ENCODE measurements around the gene TPCN2.
"Not testable (repeated sequence)": the region's sequence is repeated elsewhere in the genome, so short reads cannot be mapped to it uniquely, and the experiment has no call there.

The TPCN2 gene

DNA sequence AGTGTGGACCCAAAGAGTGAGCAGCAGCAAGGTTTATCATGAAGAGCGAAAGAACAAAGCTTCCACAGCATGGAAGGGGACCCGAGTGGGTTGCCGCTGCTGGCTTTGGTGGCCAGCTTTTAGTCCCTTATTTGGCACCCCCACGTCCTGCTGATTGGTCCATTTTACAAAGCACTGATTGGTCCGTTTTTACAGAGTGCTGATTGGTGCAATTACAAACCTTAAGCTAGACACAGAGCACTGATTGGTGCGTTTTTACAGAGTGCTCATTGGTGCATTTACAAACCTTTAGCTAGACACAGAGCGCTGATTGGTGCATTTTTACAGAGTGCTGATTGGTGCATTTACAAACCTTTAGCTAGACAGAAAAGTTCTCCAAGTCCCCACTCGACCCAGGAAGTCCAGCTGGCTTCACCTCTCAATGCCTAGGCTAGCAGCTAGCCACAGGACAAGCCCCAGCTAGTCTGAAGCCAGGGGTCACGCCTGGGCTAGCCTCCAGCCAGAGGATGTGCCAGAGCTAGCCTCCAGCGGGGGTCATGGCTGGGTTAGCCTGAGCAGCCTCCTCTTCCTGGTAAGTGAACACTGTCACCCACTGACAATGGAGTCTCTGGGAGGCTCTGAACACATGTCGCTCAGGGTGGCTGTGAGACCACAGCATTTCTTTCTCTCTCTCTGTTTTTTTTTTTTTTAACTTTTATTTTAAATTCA, 100.8 kb downstream of the TPCN2 start:
- DNase-seq (ENCODE audit: low read depth in 2 of 2): not testable (repeated sequence)

DNA sequence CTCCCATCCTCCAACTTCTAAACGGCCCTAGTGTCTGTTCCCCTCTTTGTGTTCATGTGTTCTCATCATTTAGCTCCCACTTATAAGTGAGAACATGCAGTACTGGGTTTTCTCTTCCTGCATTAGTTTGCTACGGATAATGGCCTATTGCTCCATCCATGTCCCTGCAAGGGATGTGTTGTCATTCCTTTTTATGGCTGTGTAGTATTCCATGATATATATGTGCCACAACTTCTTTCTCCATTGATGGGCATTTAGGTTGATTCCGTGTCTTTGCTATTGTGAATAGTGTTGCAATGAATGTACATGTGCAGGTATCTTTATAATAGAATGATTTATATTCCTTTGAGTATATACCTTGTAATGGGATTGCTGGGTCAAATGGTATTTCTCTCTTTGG, 101.4 kb downstream of the TPCN2 start:
- no peak for DNase-seq (ENCODE audit: low read depth in 2 of 2)

- no peak for DNase-seq (ENCODE audit: low read depth in 2 of 2)
These were observed 103.1 kb downstream of the TPCN2 start for GRCh38 chr11:69151836-69152235.

- DNase-seq (ENCODE audit: low read depth in 2 of 2): no peak
These were observed 104.1 kb downstream of the TPCN2 start for GRCh38 chr11:69152733-69153421.

DNA sequence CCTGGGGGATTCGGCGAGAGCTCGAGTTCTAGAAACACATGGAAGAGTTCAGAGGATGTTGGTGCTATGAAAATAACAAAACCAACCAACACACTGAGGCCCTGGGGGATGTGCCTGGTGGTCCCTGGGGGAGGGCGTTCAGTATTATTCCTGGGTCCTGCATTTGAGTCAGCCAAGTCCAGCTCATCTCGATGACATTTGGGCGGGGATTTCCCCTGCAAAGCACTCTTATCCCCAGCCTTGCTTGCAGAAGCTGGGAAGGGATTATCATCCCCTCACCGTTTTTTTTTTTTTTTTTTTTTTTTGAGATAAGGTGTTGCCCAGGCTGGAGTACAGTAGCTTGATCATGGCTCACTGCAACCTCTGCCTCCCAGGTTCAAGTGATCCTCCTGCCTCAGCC, 104.9 kb downstream of the TPCN2 start:
- DNase-seq (ENCODE audit: low read depth in 2 of 2): no peak

- DNase-seq (ENCODE audit: low read depth in 2 of 2): no peak
These were observed 105.6 kb downstream of the TPCN2 start for GRCh38 chr11:69154211-69154913.

GRCh38 chr11:69154938-69155301, 106.2 kb downstream of the TPCN2 start:
- DNase-seq (ENCODE audit: low read depth in 2 of 2): no peak

DNA sequence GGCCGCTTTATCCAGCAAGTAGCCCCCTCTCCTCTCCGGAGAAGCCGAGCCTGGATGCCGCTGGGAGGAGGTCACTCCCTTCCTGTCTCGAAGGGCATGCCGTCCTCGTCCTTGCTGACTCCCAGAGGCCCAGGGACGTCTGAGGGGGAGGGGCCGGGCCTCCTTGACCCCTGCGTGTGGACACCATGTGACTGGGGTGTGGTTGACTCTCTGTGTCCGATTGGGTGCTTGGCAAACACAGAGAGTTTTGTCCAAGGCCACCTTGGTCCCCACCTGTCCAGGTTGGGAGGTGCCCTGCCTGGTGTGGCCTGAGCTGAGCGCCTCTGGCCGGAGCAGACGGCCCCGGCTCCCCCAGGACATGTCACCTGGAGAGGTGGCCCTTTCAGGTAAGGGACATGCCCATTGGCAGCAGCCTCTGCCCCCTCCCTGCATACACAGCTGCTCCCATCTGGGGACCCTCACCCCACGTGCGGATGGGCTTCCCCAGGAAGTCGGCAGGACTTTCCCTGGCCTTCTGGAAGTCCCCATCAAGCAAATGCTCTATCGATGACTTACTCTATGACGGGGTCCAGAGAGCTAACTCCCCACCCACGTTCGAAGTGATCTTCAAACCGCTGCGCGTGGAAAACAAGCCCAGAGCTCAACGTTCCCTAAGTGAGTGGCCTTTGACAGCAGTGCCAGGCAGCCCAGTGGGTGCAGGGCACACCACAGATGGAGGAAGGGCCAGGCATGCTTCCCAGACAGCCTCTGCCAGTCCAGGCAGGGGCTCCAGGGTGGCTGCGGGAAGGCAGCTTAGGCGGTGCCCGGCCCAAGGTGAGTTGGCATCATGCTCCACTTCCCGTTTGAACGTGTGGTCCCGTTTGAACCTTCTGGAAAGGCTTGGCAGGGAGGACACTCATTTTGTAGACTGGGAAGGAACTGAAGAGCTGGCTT, 106.8 kb downstream of the TPCN2 start, which contains the start of gene SMIM38:
Gene SMIM38, plus strand, starts transcription at position 634 of the 933 bp plus-strand sequence. CDS start 1,912 bp downstream, outside the sequence.
- no peak for DNase-seq (ENCODE audit: low read depth in 2 of 2)

DNA sequence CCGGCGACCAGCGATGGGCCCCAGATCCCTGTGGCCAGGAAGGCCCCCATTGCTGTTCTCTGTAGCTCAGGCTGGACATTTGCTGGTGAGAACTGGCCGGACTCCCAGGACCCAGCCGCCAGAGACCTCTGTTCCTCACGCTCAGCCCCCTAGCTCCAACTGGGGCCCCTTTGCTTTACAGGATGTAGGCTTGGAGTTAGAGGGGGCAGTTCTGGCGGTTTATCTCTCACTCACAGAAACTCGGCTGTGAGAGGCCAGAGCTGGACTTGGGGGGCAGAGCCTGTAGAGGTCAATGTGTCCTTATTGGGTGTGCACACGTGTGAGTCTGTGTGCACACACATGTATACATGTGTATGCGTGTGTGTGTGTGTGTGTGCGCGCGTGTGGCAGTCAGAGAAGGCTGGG, 107.5 kb downstream of the TPCN2 start:
- no peak for DNase-seq (ENCODE audit: low read depth in 2 of 2)

- DNase-seq (ENCODE audit: low read depth in 2 of 2): no peak
These were observed 108.0 kb downstream of the TPCN2 start for GRCh38 chr11:69156673-69157155.

GRCh38 chr11:69157156-69157821, 108.6 kb downstream of the TPCN2 start:
- no peak for DNase-seq (ENCODE audit: low read depth in 2 of 2)

DNA sequence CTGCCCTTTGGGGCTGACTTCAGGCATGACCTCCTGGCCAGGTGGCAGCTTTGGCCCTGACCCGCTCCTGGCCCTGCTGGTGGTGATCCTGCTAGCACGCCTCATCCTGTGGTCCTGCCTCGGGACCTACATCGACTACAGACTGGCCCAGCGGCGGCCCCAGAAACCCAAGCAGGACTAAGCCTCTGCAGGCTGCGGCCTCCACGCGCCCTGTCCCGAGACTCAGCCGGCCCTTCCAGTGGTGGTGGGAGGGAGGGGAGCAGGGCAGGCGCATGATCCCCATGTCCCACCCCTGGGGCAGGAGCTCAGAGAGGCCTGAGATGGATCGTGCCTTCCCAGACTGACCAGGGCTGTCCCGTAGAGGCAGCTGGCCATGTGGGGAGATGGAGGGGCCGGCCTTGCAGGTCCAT, 109.1 kb downstream of the TPCN2 start:
- DNase-seq (ENCODE audit: low read depth in 2 of 2): no peak

DNA sequence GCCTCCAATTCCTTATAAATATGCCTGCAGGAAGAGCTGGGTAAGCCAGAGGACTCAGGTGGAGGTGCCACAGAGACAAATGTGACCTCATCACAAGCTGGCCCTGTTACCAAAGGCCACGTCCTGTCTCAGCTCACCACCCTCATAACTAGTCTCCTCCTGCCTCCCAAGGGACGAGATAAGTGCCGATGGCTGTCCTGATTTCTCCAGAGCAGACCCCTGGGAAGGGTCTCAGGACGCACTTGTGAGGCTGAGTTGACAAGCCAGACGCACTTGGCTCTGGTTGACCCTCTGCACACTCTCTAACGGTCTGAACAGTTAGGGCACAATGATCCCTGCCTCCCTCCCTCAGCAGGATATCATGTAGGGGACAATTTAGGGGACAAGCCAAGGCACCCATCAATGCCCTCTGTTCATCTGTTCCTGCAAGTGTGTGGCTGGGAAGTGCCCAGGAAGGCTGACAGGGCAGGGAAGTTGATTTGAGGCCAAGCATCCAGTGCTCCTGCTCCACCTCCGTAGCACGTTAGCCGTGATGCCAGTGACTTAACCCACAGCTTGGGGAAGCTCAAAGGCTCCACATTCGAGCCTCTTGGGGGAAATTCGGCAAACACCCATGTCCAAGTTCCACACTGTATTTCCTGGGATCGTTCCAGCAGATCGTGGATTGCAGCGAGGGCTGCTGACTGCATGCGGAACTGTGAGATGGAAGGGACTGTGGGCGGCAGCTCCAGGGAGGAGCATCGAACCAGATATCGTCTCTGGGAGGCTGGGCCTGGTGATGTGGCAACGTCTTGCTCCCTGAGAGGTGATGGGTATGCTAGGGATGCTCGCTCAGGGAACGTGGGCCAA, 109.8 kb downstream of the TPCN2 start:
- no peak for DNase-seq (ENCODE audit: low read depth in 2 of 2)

GRCh38 chr11:69159150-69159852, 110.6 kb downstream of the TPCN2 start:
- no peak for DNase-seq (ENCODE audit: low read depth in 2 of 2)

DNA sequence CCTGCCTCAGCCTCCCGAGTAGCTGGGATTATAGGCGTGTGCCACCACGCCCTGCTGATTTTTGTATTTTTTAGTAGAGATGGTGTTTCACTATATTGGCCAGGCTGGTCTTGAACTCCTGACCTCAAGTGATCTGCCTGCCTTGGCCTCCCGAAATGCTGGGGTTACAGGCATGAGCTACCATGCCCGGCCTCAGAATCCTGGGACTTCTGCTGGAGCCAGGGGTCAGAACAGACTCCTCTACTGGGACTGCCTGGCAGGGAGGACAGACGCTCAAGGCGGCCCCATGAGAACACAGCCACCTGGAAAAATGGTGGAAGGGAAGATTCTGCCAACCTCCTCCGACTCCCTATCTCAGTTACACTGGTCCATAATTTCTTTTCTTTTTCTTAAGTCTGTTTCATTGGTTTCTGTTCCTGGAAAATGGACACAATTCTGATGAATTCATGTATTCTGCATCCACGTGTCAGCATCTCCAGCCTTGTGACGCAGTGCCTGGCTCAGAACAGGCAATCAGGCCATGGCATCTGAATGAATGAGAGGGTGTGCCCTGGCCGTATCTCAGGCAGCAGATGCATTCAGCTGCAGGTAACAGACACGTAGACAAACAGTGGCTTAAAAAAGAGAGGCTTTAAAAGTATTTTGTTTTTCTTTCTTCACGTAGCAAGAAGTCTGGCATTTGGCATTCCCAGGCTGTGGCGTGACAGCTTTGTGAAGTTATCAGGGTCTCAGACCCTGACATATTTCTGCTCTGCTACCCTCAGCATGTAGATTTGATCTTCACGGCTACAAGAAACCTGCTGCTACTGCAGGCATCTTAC, 111.8 kb downstream of the TPCN2 start:
- DNase-seq (ENCODE audit: low read depth in 2 of 2): no peak

DNA sequence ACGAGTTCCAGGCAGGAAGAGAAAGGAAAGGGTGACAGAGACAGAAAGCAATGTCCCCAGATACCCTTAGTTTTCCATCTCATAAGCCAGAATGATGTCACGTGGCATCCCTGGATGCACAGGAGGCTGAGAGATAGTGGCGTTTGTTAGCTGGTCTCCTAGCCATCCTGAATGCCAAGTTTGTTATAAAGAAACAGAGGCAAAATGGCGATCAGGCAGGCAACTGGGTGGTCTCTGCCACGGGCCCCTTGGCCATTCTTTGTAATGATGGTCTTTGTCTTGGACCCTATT, 112.3 kb downstream of the TPCN2 start:
- no peak for DNase-seq (ENCODE audit: low read depth in 2 of 2)

GRCh38 chr11:69162505-69162904, 113.8 kb downstream of the TPCN2 start:
- DNase-seq (ENCODE audit: low read depth in 2 of 2): no peak

- no peak for DNase-seq (ENCODE audit: low read depth in 2 of 2)
These were observed 115.1 kb downstream of the TPCN2 start for GRCh38 chr11:69163842-69164241.

DNA sequence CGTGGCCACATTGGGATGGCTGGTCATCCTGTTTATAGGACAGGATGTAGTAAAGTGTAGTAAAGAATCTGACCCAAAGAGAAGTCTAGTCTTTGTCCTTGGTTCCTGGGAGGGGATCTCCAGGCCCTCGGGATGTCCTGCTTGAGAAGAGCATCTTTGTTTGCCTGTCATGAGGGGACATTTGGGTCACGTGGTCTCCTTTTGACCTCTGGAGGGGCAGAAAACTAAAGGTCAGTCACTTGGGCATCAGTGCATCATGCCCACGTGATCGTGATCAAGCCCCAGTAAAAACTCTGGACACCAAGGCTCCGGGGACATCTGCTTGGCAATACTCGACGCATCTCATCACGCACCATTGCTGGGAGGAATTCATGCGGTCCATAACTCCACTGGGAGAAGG, 116.1 kb downstream of the TPCN2 start:
- no peak for DNase-seq (ENCODE audit: low read depth in 2 of 2)
